Endometrial microvascular endothelial cells (primary cell): ENCODE data around the gene ZNF175. TPM values are rescaled to one million over a fixed set of nuclear protein-coding genes. Genes with fewer than 3 reads are reported as not detected.
"Not testable (repeated sequence)": the region's sequence is repeated elsewhere in the genome, so short reads cannot be mapped to it uniquely, and the experiment has no call there.

Experiments
- in situ Hi-C: cut with HindIII; loops from 2 replicates; pipeline ENCODE4 v1.10.0; 2017; ENCODE audit warnings: low sequenced_read_pairs, low pct_unique_long_range_greater_than_20kb; ENCODE audit errors: inconsistent ontology term
- total RNA-seq: library from RNA; depleted of rRNA; stranded (reverse); fragments of >200 nt; gene quantifications from one replicate; pipeline ENCODE4 v1.2.3, GENCODE V29; 2015; ENCODE audit errors: inconsistent ontology term

ZNF175 gene
- total RNA-seq, 1 donor from 2014 or later, result 7.0 TPM

DNA sequence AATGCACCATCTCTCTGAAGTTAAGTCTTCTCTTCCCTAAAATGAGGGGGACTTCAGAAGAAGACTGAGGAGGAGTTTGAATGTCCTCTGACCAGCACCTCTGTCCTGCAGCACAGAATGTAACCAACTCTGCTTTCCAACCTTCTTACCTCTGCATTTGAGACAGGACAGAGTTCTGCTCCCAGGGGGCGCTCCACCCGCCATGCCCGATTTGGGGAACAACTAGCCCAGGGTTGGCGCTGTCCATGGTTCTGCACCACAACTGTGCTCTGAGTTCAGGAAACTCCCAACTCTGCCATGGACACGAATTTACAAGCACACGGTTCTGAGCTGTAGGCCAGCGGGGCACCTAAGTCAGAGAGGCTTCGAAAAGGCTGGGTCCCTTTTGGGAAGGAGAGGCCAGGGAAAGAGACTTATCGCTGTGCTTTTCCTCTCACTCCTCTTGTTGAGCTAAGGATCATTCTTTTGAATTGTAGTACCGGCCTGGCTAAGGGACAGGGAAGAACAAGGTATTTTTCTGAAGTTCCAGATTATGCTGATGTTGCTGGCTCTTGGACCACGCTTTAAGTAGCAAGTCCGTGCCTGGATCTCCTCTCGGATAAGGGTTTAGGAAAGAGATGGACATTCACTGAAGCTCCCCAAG is 37.0 kb downstream of the ZNF175 start:
- in situ Hi-C loops, result no loop called here

DNA sequence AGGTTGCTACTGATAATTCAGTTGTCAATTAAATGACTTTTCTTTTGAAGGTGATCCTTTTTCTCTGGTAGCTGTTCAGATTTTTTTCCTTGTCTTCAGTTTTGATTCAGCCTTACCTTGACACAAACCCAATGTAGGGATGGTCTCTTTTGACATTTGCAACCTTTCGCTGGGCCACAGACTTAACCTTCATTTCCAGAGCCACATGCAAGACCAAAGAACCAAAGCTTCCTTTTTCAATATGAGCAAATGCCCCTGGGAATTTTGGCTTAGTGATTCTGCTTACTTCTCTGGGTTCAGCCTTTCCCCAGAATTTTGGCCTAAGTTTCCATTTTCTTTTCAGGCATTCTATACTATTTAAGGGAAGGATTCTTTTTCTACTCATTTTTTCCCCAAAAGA is 39.5 kb downstream of the ZNF175 start:
- in situ Hi-C loops, result no loop called here

DNA sequence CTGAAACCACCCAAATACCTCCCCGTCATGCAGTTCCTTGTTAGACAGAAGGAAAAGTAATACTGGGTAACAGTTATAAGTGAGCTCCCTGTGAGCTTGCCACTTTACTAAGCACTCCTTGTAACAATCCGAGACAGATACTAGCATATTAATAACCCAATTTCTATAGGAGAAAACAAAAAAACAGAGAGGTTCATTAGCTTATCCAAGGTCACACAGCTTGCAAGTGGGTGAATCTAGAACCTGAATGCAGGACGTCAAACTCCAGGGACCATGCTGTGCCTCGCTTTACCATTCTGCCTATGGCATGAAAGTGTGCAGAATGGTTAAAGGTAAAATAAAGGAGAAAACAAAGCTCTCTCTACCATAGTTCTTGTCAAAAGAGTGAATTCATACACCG is 43.7 kb downstream of the ZNF175 start:
- in situ Hi-C loops, result no loop called here

- in situ Hi-C loops, result no loop called here
Observed at GRCh38 chr19:51615991-51616390, 44.9 kb downstream of the ZNF175 start.

DNA sequence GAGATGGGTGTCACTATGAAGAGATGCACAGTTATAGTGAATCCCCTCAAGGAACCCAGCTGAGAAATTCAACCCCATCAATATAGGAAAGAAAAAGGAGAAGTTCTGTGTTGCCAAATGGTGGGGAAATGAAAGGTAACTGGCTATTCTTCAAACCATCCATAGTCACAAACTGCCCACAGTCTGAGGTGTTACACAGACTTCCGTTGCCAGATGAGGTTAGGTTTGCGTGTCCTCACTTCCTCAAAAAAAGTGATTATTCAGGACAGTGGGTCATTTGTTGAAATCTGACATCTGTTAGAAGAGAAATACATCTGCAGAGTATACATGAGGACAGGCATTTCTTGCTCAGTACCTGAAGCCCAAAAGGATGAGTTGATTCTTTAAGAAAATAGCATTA is 50.1 kb downstream of the ZNF175 start:
- in situ Hi-C loops, result no loop called here

DNA sequence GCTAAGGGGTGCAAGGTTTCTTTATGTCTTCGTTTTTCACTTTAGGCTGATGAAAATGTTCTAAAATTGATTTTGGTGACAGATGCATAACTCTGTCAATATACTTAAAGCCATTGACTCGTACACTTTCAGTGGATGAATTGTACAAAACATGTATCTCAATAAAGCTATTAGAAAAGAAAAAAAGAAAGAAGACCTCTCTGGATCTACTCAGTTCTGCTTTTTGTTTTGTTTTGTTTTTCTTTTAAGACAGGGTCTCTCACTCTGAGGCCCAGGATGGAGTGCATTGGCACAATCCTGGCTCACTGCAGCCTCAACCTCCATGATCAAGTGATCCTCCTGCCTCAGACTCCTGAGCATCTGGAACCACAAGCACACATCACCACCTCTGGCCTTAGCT is 55.6 kb downstream of the ZNF175 start:
- in situ Hi-C loops, result no loop called here

- in situ Hi-C loops, result no loop called here
Observed at GRCh38 chr19:51627491-51628138, 56.5 kb downstream of the ZNF175 start.

GRCh38 chr19:51628153-51628939 is 57.3 kb downstream of the ZNF175 start:
- in situ Hi-C loops, result no loop called here

- in situ Hi-C loops, result not testable (repeated sequence)
Observed at GRCh38 chr19:51630315-51630714, 59.2 kb downstream of the ZNF175 start, which contains the start of gene SIGLEC5. SIGLEC5 (minus strand) TSS chr19:51630401; CDS start chr19:51630335, 66 bp downstream.

DNA sequence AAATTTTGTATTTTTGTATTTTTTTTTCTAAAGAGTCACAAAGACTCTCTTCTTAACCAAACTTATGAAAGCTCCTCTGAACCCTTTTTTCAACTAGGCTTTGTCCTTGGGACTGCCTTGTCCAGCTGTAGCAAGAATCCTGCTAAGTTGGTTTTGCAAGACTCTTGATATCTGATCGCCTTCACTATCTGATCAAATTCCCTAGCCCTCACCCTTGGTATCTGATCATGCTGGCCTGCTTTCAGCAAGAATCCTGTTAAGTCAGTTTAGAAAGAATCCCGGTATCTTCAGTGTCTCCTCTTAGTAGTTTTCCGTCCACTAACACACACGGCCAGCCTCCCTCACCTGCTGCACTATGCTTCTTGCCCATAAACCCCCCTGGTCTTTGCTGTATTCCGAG is 61.0 kb downstream of the ZNF175 start:
- in situ Hi-C loops, result no loop called here

GRCh38 chr19:51637362-51637978 is 66.4 kb downstream of the ZNF175 start:
- in situ Hi-C loops, result no loop called here

DNA sequence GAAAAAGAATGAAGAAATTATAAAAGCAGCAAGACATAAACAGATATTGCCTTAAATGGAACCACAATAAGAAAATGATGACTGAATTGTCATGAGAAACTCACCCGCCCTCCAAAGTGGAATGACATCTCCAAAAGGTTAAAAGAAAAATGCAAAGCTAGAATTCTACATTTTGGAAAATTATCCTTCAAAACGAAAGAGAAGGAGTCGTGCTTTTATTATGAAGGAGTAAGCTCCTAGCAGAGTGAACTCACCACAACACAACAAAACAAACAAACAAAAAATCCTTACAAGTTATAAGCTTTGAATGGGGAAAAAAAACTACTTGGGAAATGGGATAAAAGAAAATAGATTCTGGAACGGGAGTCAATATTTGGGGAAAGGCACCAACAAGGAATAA is 68.8 kb downstream of the ZNF175 start:
- in situ Hi-C loops, result loop anchor here (10.0 kb wide), 1 partner anchor 55 kb away; no protein-coding TSS in a partner anchor

DNA sequence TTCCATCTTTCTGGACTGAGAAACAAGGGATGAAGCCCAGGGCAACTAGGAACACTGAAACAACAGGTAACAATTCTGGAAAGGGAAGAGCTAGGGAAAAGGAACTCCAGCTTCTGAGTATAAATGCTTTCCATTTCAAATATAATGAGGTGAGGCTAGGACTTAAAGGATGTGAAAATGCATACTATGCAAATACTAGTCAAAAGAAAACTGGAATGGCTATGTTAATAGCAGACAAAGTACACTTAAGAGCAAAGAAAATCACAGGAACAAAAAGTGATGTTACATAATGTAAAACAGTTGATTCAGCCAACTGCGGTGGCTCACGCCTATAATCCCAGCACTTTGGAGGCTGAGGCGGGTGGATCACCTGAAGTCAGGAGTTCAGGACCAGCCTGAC is 69.3 kb downstream of the ZNF175 start:
- in situ Hi-C loops, result loop anchor here (10.0 kb wide), 1 partner anchor 56 kb away; no protein-coding TSS in a partner anchor

DNA sequence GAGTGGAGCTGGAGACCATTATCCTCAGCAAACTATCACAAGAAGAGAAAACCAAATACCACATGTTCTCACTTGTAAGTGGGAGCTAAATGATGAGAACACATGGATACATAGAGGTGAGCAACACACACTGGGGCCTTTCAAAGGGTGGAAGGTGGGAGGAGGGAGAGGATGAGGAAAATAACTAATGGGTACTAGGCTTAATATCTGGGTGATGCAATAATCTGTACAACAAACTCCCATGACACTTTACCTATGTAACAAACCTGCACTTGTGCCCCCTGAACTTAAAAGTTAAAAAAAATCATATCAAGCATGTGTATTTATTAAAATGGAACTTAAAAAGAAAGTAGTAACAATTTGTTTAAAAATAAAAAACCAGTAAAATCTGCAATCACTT is 70.6 kb downstream of the ZNF175 start:
- in situ Hi-C loops, result loop anchor here (10.0 kb wide), 1 partner anchor 57 kb away; no protein-coding TSS in a partner anchor

Other genes with a start within 250 kb of the ZNF175 start
- not detected for gene VSIG10L, start 229.1 kb upstream of the ZNF175 start, total RNA-seq
- gene ETFB, start 204.9 kb upstream of the ZNF175 start, total RNA-seq, result 87.7 TPM
- gene CLDND2, start 202.3 kb upstream of the ZNF175 start, total RNA-seq, result not detected
- gene NKG7, start 198.6 kb upstream of the ZNF175 start, total RNA-seq, result not detected
- gene LIM2, start 183.3 kb upstream of the ZNF175 start, total RNA-seq, result not detected
- gene C19orf84, start 180.7 kb upstream of the ZNF175 start, total RNA-seq, result not detected
- gene SIGLEC10, start 153.6 kb upstream of the ZNF175 start, total RNA-seq, result not detected
- not detected for gene SIGLEC8, start 112.8 kb upstream of the ZNF175 start, total RNA-seq
- not detected for gene CEACAM18, start 92.7 kb upstream of the ZNF175 start, total RNA-seq
- not detected for gene SIGLEC12, start 69.5 kb upstream of the ZNF175 start, total RNA-seq
- not detected for gene SIGLEC6, start 39.6 kb upstream of the ZNF175 start, total RNA-seq
- gene SIGLEC5, start 59.1 kb downstream of the ZNF175 start, total RNA-seq, result not detected
- gene SIGLEC14, start 75.5 kb downstream of the ZNF175 start, total RNA-seq, result 0.28 TPM
- 21.5 TPM for gene SPACA6, start 122.0 kb downstream of the ZNF175 start, total RNA-seq
- not detected for gene HAS1, start 152.7 kb downstream of the ZNF175 start, total RNA-seq
- not detected for gene FPR1, start 180.6 kb downstream of the ZNF175 start, total RNA-seq
- gene FPR2, start 189.9 kb downstream of the ZNF175 start, total RNA-seq, result not detected
- gene FPR3, start 223.9 kb downstream of the ZNF175 start, total RNA-seq, result not detected